Measurements from ENCODE around the gene CLEC9A.
A peak's percentile ranks its signal among the peaks of the same experiment; 100 is the strongest.

CLEC9A gene

DNA sequence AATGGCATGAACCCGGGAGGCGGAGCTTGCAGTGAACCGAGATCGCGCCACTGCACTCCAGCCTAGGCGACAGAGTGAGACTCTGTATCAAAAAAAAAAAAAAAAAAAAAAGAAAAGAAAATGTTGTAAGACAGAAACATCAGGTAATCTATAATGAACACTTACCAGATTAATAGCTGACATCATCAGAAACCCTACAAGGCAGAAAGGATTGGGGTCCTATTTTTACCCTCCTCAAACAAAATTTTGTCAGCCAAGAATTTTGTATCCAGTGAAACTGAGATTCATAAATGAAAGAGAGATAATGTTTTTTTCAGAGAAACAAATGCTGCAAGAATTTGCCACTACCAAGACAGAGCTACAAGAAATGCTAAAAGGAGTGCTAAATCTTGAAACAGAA lies 54.3 kb downstream of the CLEC9A start:
- no peak for DNase-seq (ENCODE audit: extremely low spot score)
- TF ChIP-seq L3MBTL2 (conservative IDR thresholded peaks at IDR 0.05) (no peak), ARNT (IDR thresholded peaks at IDR 0.05) (no peak), FOXM1 (IDR thresholded peaks at IDR 0.05; ENCODE audit: borderline replicate concordance) (no peak), ZNF384 (IDR thresholded peaks at IDR 0.05) (no peak)
- POLR2A ChIA-PET, result no interaction called here
- CTCF ChIA-PET, result no interaction called here

DNA sequence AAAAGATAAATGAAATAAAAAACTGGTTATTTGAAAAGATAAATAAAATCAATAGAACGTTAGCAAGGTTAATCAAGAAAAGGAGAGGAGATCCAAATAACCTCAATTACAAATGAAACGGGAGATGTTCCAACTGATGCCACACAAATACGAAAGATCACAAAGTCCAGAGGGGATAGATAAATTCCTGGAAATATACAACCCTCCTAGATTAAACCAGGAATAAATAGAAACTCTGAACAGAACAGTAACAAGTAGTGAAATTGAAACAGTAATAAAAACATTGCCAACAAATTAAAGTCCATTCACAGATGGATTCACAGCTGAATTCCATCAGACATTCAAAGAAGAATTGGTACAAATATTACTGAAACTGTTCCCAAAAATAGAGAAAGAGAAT lies 55.9 kb downstream of the CLEC9A start:
- POLR2A ChIA-PET, result no interaction called here
- CTCF ChIA-PET, result no interaction called here
- TF ChIP-seq ZNF384 (IDR thresholded peaks at IDR 0.05) (no peak), BHLHE40 (IDR thresholded peaks at IDR 0.05; ENCODE audit: borderline replicate concordance) (no peak), FOXA1 (IDR thresholded peaks at IDR 0.05) (no peak), SUZ12 (IDR thresholded peaks at IDR 0.05) (no peak), ELF4 (IDR thresholded peaks at IDR 0.05) (no peak), L3MBTL2 (conservative IDR thresholded peaks at IDR 0.05) (no peak), HDGF (IDR thresholded peaks at IDR 0.05; ENCODE audit: borderline replicate concordance) (no peak), TARDBP (IDR thresholded peaks at IDR 0.05) (no peak), CTBP1 (IDR thresholded peaks at IDR 0.05; ENCODE audit: borderline replicate concordance) (no peak), SP1 (IDR thresholded peaks at IDR 0.05) (no peak), LEF1 (IDR thresholded peaks at IDR 0.05; ENCODE audit: borderline replicate concordance) (no peak), FOXM1 (IDR thresholded peaks at IDR 0.05; ENCODE audit: borderline replicate concordance) (no peak), FOXK2 (IDR thresholded peaks at IDR 0.05) (no peak), NFRKB (IDR thresholded peaks at IDR 0.05) (no peak)
- TF ChIP-seq, protein P1, sequence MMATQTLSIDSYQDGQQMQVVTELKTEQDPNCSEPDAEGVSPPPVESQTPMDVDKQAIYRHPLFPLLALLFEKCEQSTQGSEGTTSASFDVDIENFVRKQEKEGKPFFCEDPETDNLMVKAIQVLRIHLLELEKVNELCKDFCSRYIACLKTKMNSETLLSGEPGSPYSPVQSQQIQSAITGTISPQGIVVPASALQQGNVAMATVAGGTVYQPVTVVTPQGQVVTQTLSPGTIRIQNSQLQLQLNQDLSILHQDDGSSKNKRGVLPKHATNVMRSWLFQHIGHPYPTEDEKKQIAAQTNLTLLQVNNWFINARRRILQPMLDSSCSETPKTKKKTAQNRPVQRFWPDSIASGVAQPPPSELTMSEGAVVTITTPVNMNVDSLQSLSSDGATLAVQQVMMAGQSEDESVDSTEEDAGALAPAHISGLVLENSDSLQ (IDR thresholded peaks at IDR 0.05), result no peak
- DNase-seq (ENCODE audit: extremely low spot score), result no peak

DNA sequence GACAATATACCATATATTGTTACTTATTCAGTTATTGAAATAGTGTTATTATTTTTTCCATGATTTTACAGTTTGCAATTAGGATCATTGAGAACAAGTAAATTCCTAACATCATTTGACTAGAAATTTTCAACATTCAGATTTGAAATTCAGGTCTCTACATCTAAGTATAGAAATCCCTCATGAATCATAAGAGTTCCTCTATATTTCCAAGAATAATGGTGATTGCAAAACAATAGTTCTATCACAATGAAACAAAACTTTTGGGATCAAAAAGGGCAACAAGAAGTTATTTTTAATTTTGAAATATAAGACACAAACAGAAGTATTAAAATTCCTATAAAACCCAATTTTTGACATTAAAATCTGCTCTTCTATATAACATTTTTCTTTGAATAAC lies 57.5 kb downstream of the CLEC9A start:
- CTCF ChIA-PET, result no interaction called here
- TF ChIP-seq BHLHE40 (IDR thresholded peaks at IDR 0.05; ENCODE audit: borderline replicate concordance) (no peak), SUZ12 (IDR thresholded peaks at IDR 0.05) (no peak), HDGF (IDR thresholded peaks at IDR 0.05; ENCODE audit: borderline replicate concordance) (no peak), LEF1 (IDR thresholded peaks at IDR 0.05; ENCODE audit: borderline replicate concordance) (no peak), FOXA1 (IDR thresholded peaks at IDR 0.05) (no peak), SP1 (IDR thresholded peaks at IDR 0.05) (no peak)
- TF ChIP-seq, protein P1 (IDR thresholded peaks at IDR 0.05), result no peak

DNA sequence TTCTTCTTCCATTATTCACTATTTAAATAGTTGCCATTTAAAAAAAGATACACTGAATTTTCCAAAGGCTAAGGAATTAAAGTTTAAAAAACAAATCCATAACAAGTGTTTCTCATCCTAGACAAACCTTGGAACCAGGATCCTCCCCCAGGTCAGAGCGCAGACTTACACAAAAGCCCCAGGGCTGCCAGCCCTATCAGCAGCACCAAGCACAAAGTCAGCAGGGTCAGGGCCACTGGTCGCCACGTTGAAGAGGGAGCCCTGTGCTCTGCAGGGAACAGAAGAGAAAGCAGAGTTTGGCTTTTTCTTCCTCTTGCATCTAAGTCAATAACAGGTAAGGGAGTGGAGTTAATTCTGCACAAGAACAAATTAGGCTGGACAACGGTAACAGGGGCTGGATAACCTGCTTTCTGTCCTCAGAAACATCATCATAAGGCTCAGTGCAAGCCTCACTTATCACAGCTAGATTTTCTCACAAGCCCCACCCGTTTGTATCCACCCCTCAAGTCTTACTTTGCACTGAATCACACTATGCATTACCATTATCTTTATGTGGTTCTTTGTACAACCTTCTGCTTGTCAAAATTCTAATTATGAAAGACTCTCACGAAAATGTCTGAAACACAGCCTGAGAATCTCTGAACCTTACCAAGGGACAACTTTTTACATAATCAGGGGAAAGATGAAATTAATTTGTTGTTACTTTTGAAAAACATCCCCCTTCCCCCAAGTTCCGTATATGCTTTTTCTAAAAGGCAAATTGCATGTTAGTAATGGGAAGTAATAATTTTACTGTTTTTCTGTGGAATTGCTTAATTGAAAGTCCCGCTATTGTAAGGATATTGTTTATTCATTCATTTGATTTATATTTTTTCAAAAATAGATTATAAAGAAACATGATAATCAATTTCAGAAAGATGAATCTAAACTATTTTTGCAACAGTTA lies 58.7 kb downstream of the CLEC9A start:
- TF ChIP-seq BHLHE40 (IDR thresholded peaks at IDR 0.05; ENCODE audit: borderline replicate concordance) (no peak), FOXK2 (IDR thresholded peaks at IDR 0.05) (no peak), NFRKB (IDR thresholded peaks at IDR 0.05) (no peak), FOXM1 (IDR thresholded peaks at IDR 0.05; ENCODE audit: borderline replicate concordance) (no peak), SP1 (IDR thresholded peaks at IDR 0.05) (no peak)
- no peak for DNase-seq (ENCODE audit: extremely low spot score)
- ChIA-PET CTCF (no interaction called here), POLR2A (no interaction called here)

More for the DNA sequence above, 57.5 kb downstream of the CLEC9A start:
- POLR2A ChIA-PET, result no interaction called here
- no peak for DNase-seq (ENCODE audit: extremely low spot score)

DNA sequence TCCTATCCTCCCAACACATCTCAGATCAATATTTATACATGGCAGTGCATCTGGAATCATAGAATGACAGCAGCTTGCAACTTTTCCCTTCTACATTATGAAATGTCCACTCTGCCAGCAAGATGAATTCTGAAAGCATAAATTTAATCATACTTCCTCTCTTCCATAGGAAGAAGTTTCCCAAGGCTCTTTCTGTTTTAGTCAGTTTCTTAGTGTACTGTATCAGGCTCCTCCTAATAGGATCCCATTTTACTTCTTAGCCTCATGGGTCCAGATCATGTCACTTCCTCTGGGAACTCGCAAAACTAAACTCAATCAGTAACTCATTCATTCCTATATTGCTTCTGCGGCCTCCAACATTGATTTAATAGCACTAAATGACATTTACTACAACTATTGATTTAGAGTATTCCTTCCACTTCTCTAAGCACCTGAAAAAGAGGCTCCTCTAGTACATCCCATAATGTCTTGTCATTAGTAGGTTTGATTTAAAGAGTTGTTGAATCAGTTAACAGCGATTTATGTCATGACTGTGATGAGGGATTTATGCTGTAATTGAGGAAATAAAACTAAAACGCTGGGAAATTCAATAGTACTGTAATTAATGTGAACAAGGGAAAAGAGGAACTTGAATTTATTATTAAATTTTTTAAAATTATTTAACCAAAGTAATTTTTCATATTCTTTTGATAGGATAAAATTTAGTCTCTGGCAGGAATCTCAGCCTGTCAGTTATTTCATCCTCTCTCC lies 64.3 kb downstream of the CLEC9A start:
- no peak for DNase-seq (ENCODE audit: extremely low spot score)
- no peak for TF ChIP-seq FOXK2 (IDR thresholded peaks at IDR 0.05)
- TF ChIP-seq, protein P1 (IDR thresholded peaks at IDR 0.05), result peak; percentile 22; the same call in 1 of the 2 replicates
- CTCF ChIA-PET, result interaction anchor here (0.6 kb wide), 1 partner anchor 49 kb away, joined by 3 read pairs; no protein-coding TSS in a partner anchor
- POLR2A ChIA-PET, result no interaction called here

DNA sequence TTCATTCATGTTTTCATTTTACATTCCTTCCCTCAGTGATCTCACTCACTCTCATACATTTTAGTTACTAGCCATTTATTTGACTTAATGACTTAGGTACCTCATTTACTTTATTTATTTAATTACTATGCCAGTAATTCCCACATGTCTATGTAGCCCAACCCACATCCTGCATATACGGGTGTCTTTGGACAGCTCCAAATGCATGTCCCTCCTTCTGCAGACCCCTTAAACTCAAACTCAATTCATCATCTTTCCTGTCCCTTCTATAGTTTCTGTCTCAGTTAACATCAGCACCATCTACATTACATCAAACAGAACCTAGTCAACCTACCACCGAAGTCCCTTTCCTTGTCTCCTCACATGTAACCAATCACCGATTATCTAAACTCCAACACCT lies 65.5 kb downstream of the CLEC9A start:
- TF ChIP-seq CTBP1 (IDR thresholded peaks at IDR 0.05; ENCODE audit: borderline replicate concordance) (no peak), FOXM1 (IDR thresholded peaks at IDR 0.05; ENCODE audit: borderline replicate concordance) (no peak), SUZ12 (IDR thresholded peaks at IDR 0.05) (no peak)
- no peak for DNase-seq (ENCODE audit: extremely low spot score)
- CTCF ChIA-PET, result no interaction called here
- POLR2A ChIA-PET, result no interaction called here

DNA sequence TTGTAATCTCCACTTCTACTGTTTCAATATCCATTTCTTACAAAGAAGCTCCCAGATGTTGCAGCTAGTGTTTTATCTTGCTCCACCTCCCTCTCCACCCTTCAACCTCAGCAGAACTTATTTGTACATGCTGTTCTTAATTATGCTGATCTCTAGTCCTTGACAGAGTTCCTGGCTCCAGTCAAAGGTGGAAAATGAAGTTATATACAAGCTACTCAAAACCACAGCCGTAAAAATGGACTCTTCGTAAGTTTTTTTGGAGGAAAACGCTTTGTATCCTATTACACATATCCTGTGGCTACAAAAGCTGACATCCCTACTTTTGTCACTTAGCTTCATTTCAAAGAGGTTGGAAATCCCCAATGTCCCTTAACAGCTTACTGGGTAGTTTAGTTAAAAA lies 67.0 kb downstream of the CLEC9A start:
- POLR2A ChIA-PET, result no interaction called here
- DNase-seq (ENCODE audit: extremely low spot score), result no peak
- TF ChIP-seq TARDBP (IDR thresholded peaks at IDR 0.05) (no peak), LEF1 (IDR thresholded peaks at IDR 0.05; ENCODE audit: borderline replicate concordance) (no peak), L3MBTL2 (conservative IDR thresholded peaks at IDR 0.05) (no peak), CTBP1 (IDR thresholded peaks at IDR 0.05; ENCODE audit: borderline replicate concordance) (no peak), FOXK2 (IDR thresholded peaks at IDR 0.05) (no peak), ZNF384 (IDR thresholded peaks at IDR 0.05) (no peak), SP1 (IDR thresholded peaks at IDR 0.05) (no peak)
- CTCF ChIA-PET, result interaction anchor here (0.6 kb wide), 2 partner anchors 19 to 37 kb away, joined by 3 read pairs; no protein-coding TSS in a partner anchor

All from HEK293T (cell line).